HepG2 (cell line): ENCODE results near the gene GRAP. TPM values are rescaled to one million over a fixed set of nuclear protein-coding genes. Genes with fewer than 3 reads are reported as not detected.

Experiments
- ASH2L ChIP-seq: fragments of 300-600, 200-600 bp; sonication (generic); IDR thresholded peaks from 2 replicates; pipeline ENCODE4 v1.7.0; 2017; ENCODE audit warnings: low read depth, mild to moderate bottlenecking, moderate library complexity, mixed read lengths, low read length; ENCODE audit not compliant: insufficient read length
- DNMT3B ChIP-seq: conservative IDR thresholded peaks from 2 replicates; pipeline ENCODE4 v1.6.1; 2016; ENCODE audit warnings: missing biosample characterization, control low read depth
- ELF3 ChIP-seq: IDR thresholded peaks from 2 replicates; pipeline ENCODE4 v1.6.1; 2016; ENCODE audit warnings: missing genetic modification reagents, missing compliant biosample characterization
- FOSL2 ChIP-seq: sonication (generic); formaldehyde crosslinking; IDR thresholded peaks from 2 replicates; pipeline ENCODE4 v1.4.0; 2020; ENCODE audit warnings: missing genetic modification reagents
- HMG20A ChIP-seq: IDR thresholded peaks from 2 replicates; pipeline ENCODE4 v1.6.1; 2016; ENCODE audit warnings: borderline replicate concordance
- ISX ChIP-seq: sonication (generic); formaldehyde crosslinking; conservative IDR thresholded peaks from 2 replicates; pipeline ENCODE4 v1.5.0; 2020; ENCODE audit warnings: missing genetic modification reagents
- KDM5B ChIP-seq: sonication (generic); formaldehyde crosslinking; IDR thresholded peaks from 2 replicates; pipeline ENCODE4 v1.4.0; 2020; ENCODE audit warnings: missing genetic modification reagents, mild to moderate bottlenecking, borderline replicate concordance
- PBX3 ChIP-seq: sonication (generic); formaldehyde crosslinking; IDR thresholded peaks from 2 replicates; pipeline ENCODE4 v1.8.1; 2023; ENCODE audit warnings: missing genetic modification reagents, inconsistent platforms, borderline replicate concordance
- PHF20 ChIP-seq: sonication (generic); formaldehyde crosslinking; IDR thresholded peaks from 2 replicates; pipeline ENCODE4 v1.5.0; 2020; ENCODE audit warnings: mild to moderate bottlenecking, missing genetic modification reagents
- PLRG1 ChIP-seq: fragments of 450-650 bp; conservative IDR thresholded peaks from 2 replicates; pipeline ENCODE4 v1.6.1; 2016
- RARA ChIP-seq: IDR thresholded peaks from 2 replicates; pipeline ENCODE4 v1.6.1; 2016; ENCODE audit warnings: missing genetic modification reagents, missing compliant biosample characterization
- SOX6 ChIP-seq, 2 experiments: fragments of 450-650 bp in 1 of 2; sonication (generic) in 1 of 2; formaldehyde crosslinking in 1 of 2; IDR thresholded peaks; 2 replicates each; pipeline versions ENCODE4 v1.4.0 to v1.6.1; 2017 to 2020; ENCODE audit warnings: antibody characterized with exemption in 1 of 2, mild to moderate bottlenecking in 1 of 2, missing genetic modification reagents in 1 of 2
- SP2 ChIP-seq: sonication (generic); formaldehyde crosslinking; IDR thresholded peaks from 2 replicates; pipeline ENCODE4 v1.5.1; 2020; ENCODE audit warnings: mild to moderate bottlenecking, missing genetic modification reagents
- WIZ ChIP-seq: sonication (generic); formaldehyde crosslinking; IDR thresholded peaks from 2 replicates; pipeline ENCODE4 v1.5.1; 2020; ENCODE audit warnings: mild to moderate bottlenecking, missing genetic modification reagents
- ZBTB7A ChIP-seq: sonication (generic); formaldehyde crosslinking; IDR thresholded peaks from 2 replicates; pipeline ENCODE4 v1.8.0; 2022; ENCODE audit warnings: mild to moderate bottlenecking, missing genetic modification reagents
- ZFP36 ChIP-seq: fragments of 150-350 bp; IDR thresholded peaks from 2 replicates; pipeline ENCODE4 v1.6.1; 2018; ENCODE audit warnings: borderline replicate concordance, low read length, low read depth; ENCODE audit not compliant: partially characterized antibody
- ZFP36L1 ChIP-seq: sonication (generic); formaldehyde crosslinking; IDR thresholded peaks from 2 replicates; pipeline ENCODE4 v1.8.0; 2022; ENCODE audit warnings: mild to moderate bottlenecking, missing genetic modification reagents, moderate library complexity
- ZFP90 ChIP-seq: sonication (generic); formaldehyde crosslinking; IDR thresholded peaks from 2 replicates; pipeline ENCODE4 v1.8.0; 2022; ENCODE audit warnings: missing genetic modification reagents, mild to moderate bottlenecking, inconsistent platforms, borderline replicate concordance
- ZGPAT ChIP-seq: IDR thresholded peaks from 2 replicates; pipeline ENCODE4 v1.6.1; 2016; ENCODE audit warnings: mild to moderate bottlenecking
- ZNF605 ChIP-seq: sonication (generic); formaldehyde crosslinking; IDR thresholded peaks from 2 replicates; pipeline ENCODE4 v1.8.0; 2022; ENCODE audit warnings: mild to moderate bottlenecking, missing genetic modification reagents
- polyA plus RNA-seq, 8 experiments: library from polyadenylated mRNA; depleted of rRNA in 3 of 8; stranded (reverse) in 7 of 8; unstranded in 1 of 8; fragments of >200 nt; fragmentation: Illumina TruSeq in 4 of 8; extraction: Trizol in 4 of 8; gene quantifications; 2 replicates each; pipeline versions ENCODE4 v1.2.1 to v1.2.3, GENCODE V29; 2011 to 2016; ENCODE audit warnings: low read depth in 4 of 8, missing spikeins in 1 of 8, mixed read lengths in 1 of 8; ENCODE audit not compliant: insufficient read depth in 1 of 8
- total RNA-seq, 5 experiments: library from RNA; depleted of rRNA; stranded (reverse); fragments of >200 nt; fragmentation: Illumina TruSeq; extraction: Trizol; gene quantifications; 2 replicates each; pipeline ENCODE4 v1.2.3, GENCODE V29; 2016; ENCODE audit warnings: low read depth in 1 of 5
- TF ChIP-seq, protein P1 (sequence below): sonication (generic); formaldehyde crosslinking; IDR thresholded peaks from 2 replicates; pipeline ENCODE4 v1.8.0; 2022; ENCODE audit warnings: mild to moderate bottlenecking, missing genetic modification reagents, moderate library complexity
- TF ChIP-seq, protein P2 (sequence below): sonication (generic); formaldehyde crosslinking; IDR thresholded peaks from 2 replicates; pipeline ENCODE4 v1.8.0; 2022; ENCODE audit warnings: missing genetic modification reagents, mild to moderate bottlenecking, moderate library complexity, borderline replicate concordance
- TF ChIP-seq, protein P3 (sequence below): IDR thresholded peaks from 2 replicates; pipeline ENCODE4 v1.6.1; 2012; ENCODE audit warnings: low read depth, low read length, improper control_type of control experiment

The GRAP gene
- total and polyA plus RNA-seq, 2 of the 13 experiments (the other 11 are each of a cell fraction or from before 2014, with no cell fraction given): 0.77 to 1.7 TPM

- peak; percentile 37; the same call in 1 of the 2 replicates for TF ChIP-seq ZGPAT
- no peak for TF ChIP-seq WIZ (CRISPR knock-in tag)
- no peak for TF ChIP-seq PBX3 (CRISPR knock-in tag)
- TF ChIP-seq ZFP36: no peak
- peak; percentile 62 for TF ChIP-seq RARA (CRISPR knock-in tag)
- TF ChIP-seq ZFP36L1 (CRISPR knock-in tag): no peak
- TF ChIP-seq SOX6 (IDR thresholded peaks at IDR 0.05): no peak
- TF ChIP-seq SOX6 (CRISPR knock-in tag; IDR thresholded peaks at IDR 0.05): peak; percentile 25; the same call in 1 of the 2 replicates
- TF ChIP-seq KDM5B (CRISPR knock-in tag): 0 out of 2 replicates have a peak, but pooled peaks have one; percentile 15
- TF ChIP-seq ISX: no peak
- TF ChIP-seq ZFP90 (CRISPR knock-in tag): no peak
- TF ChIP-seq DNMT3B (CRISPR knock-in tag): no peak
- no peak for TF ChIP-seq ZNF605 (CRISPR knock-in tag)
- no peak for TF ChIP-seq ZBTB7A
- TF ChIP-seq, protein P1, sequence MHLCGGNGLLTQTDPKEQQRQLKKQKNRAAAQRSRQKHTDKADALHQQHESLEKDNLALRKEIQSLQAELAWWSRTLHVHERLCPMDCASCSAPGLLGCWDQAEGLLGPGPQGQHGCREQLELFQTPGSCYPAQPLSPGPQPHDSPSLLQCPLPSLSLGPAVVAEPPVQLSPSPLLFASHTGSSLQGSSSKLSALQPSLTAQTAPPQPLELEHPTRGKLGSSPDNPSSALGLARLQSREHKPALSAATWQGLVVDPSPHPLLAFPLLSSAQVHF (CRISPR knock-in tag): no peak
- TF ChIP-seq SP2: no peak
- peak; percentile 62; the same call in 1 of the 2 replicates for TF ChIP-seq HMG20A (CRISPR knock-in tag)
- no peak for TF ChIP-seq PLRG1
- TF ChIP-seq PHF20 (CRISPR knock-in tag): no peak
- TF ChIP-seq, protein P2, sequence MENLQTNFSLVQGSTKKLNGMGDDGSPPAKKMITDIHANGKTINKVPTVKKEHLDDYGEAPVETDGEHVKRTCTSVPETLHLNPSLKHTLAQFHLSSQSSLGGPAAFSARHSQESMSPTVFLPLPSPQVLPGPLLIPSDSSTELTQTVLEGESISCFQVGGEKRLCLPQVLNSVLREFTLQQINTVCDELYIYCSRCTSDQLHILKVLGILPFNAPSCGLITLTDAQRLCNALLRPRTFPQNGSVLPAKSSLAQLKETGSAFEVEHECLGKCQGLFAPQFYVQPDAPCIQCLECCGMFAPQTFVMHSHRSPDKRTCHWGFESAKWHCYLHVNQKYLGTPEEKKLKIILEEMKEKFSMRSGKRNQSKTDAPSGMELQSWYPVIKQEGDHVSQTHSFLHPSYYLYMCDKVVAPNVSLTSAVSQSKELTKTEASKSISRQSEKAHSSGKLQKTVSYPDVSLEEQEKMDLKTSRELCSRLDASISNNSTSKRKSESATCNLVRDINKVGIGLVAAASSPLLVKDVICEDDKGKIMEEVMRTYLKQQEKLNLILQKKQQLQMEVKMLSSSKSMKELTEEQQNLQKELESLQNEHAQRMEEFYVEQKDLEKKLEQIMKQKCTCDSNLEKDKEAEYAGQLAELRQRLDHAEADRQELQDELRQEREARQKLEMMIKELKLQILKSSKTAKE: peak; percentile 58; the same call in 1 of the 2 replicates
- TF ChIP-seq ASH2L: no peak
- 0 out of 2 replicates have a peak, but pooled peaks have one; percentile 46 for TF ChIP-seq FOSL2 (CRISPR knock-in tag)
- TF ChIP-seq ELF3 (CRISPR knock-in tag): no peak
- TF ChIP-seq, protein P3, sequence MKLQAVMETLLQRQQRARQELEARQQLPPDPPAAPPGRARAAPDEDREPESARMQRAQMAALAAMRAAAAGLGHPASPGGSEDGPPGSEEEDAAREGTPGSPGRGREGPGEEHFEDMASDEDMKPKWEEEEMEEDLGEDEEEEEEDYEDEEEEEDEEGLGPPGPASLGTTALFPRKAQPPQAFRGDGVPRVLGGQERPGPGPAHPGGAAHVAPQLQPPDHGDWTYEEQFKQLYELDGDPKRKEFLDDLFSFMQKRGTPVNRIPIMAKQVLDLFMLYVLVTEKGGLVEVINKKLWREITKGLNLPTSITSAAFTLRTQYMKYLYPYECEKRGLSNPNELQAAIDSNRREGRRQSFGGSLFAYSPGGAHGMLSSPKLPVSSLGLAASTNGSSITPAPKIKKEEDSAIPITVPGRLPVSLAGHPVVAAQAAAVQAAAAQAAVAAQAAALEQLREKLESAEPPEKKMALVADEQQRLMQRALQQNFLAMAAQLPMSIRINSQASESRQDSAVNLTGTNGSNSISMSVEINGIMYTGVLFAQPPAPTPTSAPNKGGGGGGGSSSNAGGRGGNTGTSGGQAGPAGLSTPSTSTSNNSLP: no peak
Observed at GRCh38 chr17:19010729-19011505, 35.8 kb downstream of the GRAP start (continued).
